Trophoblast cell (in vitro differentiated cells and primary cell): ENCODE data around the gene YIPF2.

Experiments
- DNase-seq, 2 donors: peaks; one replicate each; pipeline ENCODE4 v3.0.0-alpha.2; 2016
- H2AFZ ChIP-seq: 2 replicates; pipeline ENCODE4 v1.6.1; 2013; ENCODE audit warnings: low read length, moderate library complexity, mild to moderate bottlenecking; ENCODE audit not compliant: insufficient read depth, poor library complexity
- H2AK5ac ChIP-seq: 2 replicates; pipeline ENCODE4 v1.6.1; 2013; ENCODE audit warnings: mild to moderate bottlenecking, low read length
- H2BK120ac ChIP-seq: 2 replicates; pipeline ENCODE4 v1.6.1; 2013; ENCODE audit warnings: low read length, mild to moderate bottlenecking, moderate library complexity; ENCODE audit not compliant: insufficient read depth, poor library complexity
- H2BK12ac ChIP-seq: 2 replicates; pipeline ENCODE4 v1.6.1; 2013; ENCODE audit warnings: mild to moderate bottlenecking, low read length, moderate library complexity
- H2BK5ac ChIP-seq: 2 replicates; pipeline ENCODE4 v1.6.1; 2013; ENCODE audit warnings: low read length, low read depth, moderate library complexity, mild to moderate bottlenecking; ENCODE audit not compliant: poor library complexity
- H3K14ac ChIP-seq: 2 replicates; pipeline ENCODE4 v1.6.1; 2013; ENCODE audit warnings: mild to moderate bottlenecking, low read length
- H3K18ac ChIP-seq: 2 replicates; pipeline ENCODE4 v1.6.1; 2013; ENCODE audit warnings: mild to moderate bottlenecking, low read length
- H3K23ac ChIP-seq: 2 replicates; pipeline ENCODE4 v1.6.1; 2013; ENCODE audit warnings: low read length
- H3K27ac ChIP-seq: 2 replicates; pipeline ENCODE4 v1.5.1; 2013; ENCODE audit warnings: low read depth, mild to moderate bottlenecking, inconsistent platforms, low read length, moderate library complexity
- H3K27me3 ChIP-seq: 2 replicates; pipeline ENCODE4 v1.6.1; 2013; ENCODE audit warnings: inconsistent platforms, mild to moderate bottlenecking, low read length, moderate library complexity; ENCODE audit not compliant: insufficient read depth
- H3K36me3 ChIP-seq, 2 experiments: 1 replicate in 1 of 2; 2 replicates in 1 of 2; pipeline ENCODE4 v1.6.1; 2013; ENCODE audit warnings: low read length in 2 of 2, mild to moderate bottlenecking in 2 of 2, moderate library complexity in 1 of 2; ENCODE audit not compliant: insufficient read depth in 2 of 2, control insufficient read depth in 1 of 2
- H3K4ac ChIP-seq: 2 replicates; pipeline ENCODE4 v1.6.1; 2013; ENCODE audit warnings: low read depth, mild to moderate bottlenecking, low read length, moderate library complexity
- H3K4me1 ChIP-seq, 2 experiments: 1 replicate in 1 of 2; 2 replicates in 1 of 2; pipeline ENCODE4 v1.6.1; 2013; ENCODE audit warnings: low read length in 2 of 2, mild to moderate bottlenecking in 2 of 2, moderate library complexity in 1 of 2; ENCODE audit not compliant: insufficient read depth in 2 of 2, control insufficient read depth in 1 of 2
- H3K4me2 ChIP-seq: 2 replicates; pipeline ENCODE4 v1.6.1; 2013; ENCODE audit warnings: inconsistent platforms, mild to moderate bottlenecking, low read length, moderate library complexity
- H3K4me3 ChIP-seq: 2 replicates; pipeline ENCODE4 v1.5.1; 2013; ENCODE audit warnings: mild to moderate bottlenecking, low read depth, low read length, inconsistent platforms
- H3K79me1 ChIP-seq: one replicate; pipeline ENCODE4 v1.6.1; 2013; ENCODE audit warnings: low read length
- H3K79me2 ChIP-seq: 2 replicates; pipeline ENCODE4 v1.6.1; 2013; ENCODE audit warnings: low read length, mild to moderate bottlenecking; ENCODE audit not compliant: control insufficient read depth, insufficient read depth, poor library complexity
- H3K9ac ChIP-seq: 2 replicates; pipeline ENCODE4 v1.6.1; 2013; ENCODE audit warnings: mild to moderate bottlenecking, low read length
- H3K9me3 ChIP-seq: 2 replicates; pipeline ENCODE4 v1.6.1; 2013; ENCODE audit warnings: low read depth, mild to moderate bottlenecking, control low read depth, inconsistent platforms, low read length; ENCODE audit not compliant: insufficient read depth
- H4K12ac ChIP-seq: 2 replicates; pipeline ENCODE4 v1.6.1; 2013; ENCODE audit warnings: low read depth, mild to moderate bottlenecking, low read length, moderate library complexity
- H4K8ac ChIP-seq: 2 replicates; pipeline ENCODE4 v1.6.1; 2013; ENCODE audit warnings: low read depth, mild to moderate bottlenecking, low read length, moderate library complexity
- H4K91ac ChIP-seq: one replicate; pipeline ENCODE4 v1.6.1; 2013; ENCODE audit warnings: low read depth, mild to moderate bottlenecking, low read length, moderate library complexity
- WGBS: extraction: QIAGEN DNeasy Blood & Tissue Kit; methylation state at CpG from one replicate; pipeline ENCODE4 v1.1.7; 2013; ENCODE audit warnings: missing lambda C conversion rate; ENCODE audit not compliant: insufficient read length, insufficient coverage; ENCODE audit errors: extremely low coverage; 5-methylcytosine and 5-hydroxymethylcytosine counted together

YIPF2 gene

DNA sequence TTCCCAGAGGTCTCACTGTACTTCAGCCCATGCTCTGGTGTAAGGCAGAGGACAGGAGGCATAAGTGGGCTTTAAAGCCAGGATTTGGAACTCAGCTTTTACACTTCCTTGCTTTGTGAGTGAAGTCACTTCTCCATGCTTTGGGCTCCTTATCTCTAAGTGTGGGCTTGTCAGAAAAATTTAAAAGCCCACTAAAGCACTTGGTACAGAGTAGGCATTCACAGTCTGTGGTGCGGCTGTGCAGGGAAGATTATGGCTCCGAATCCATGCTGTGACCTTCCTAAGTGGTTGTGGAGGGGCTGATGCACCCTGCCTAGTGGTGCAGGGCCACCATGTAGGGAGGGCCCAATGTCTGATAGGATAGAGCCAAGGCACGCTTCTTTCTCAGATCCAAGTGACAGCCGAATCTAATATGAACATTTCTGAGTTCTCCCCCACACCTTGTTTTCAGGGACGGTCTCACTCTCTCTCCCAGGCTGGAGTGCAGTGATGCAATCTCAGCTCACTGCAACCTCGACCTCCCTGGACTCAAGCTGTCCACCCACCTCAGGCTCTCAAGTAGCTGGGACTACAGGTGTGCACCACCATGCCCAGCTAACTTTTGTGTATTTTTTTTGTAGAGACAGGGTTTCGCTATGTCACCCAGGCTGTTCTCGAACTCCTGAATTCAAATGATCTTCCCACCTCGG is 7.1 kb upstream of the YIPF2 start:
- Histone ChIP-seq H3K4ac (no peak overlapping the region), H3K36me3 (peaks cover 2 to 5% of the 10 kb centered on the region in 2 experiments), H4K12ac (no peak overlapping the region), H3K4me1 (peaks cover 4 to 7% of the 10 kb centered on the region in 2 experiments), H2AFZ (no peak overlapping the region), H4K91ac (no peak overlapping the region), H3K14ac (no peak overlapping the region), H3K79me1 (no peaks in the 10 kb centered on the region), H2BK120ac (no peak overlapping the region), H3K27me3 (no peaks in the 10 kb centered on the region), H2BK12ac (no peak overlapping the region), H3K4me3 (no peak overlapping the region), H3K9ac (no peak overlapping the region), H3K9me3 (no peaks in the 10 kb centered on the region), H4K8ac (no peak overlapping the region), H3K23ac (no peak overlapping the region), H3K18ac (no peak overlapping the region), H2AK5ac (no peak overlapping the region), H3K27ac (no peak overlapping the region), H3K4me2 (no peak overlapping the region), H2BK5ac (no peak overlapping the region), H3K79me2 (no peaks in the 10 kb centered on the region)
- DNase-seq: no peak
- no CpG with 5 or more reads among the region's 9 CpGs for WGBS

DNA sequence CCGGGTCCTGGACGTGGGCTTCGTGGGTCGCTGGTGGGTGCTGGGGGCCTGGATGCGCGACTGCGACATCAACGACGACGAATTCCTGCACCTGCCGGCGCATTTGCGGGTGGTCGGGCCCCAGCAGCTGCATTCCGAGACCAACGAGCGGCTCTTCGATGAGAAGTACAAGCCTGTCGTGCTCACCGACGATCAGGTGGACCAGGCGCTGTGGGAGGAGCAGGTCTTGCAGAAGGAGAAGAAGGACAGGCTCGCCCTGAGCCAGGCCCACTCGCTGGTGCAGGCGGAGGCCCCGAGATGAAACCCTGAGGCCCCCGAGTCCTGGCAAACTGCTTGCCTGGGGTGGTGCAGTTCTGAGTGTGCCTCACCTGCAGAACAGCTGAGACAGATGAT is 959 bp upstream of the YIPF2 start:
- no peaks in the 10 kb centered on the region for H3K27me3 ChIP-seq
- no peak overlapping the region for H3K23ac ChIP-seq
- no CpG with 5 or more reads among the region's 27 CpGs for WGBS
- H3K9me3 ChIP-seq: peaks cover 3% of the 10 kb centered on the region
- H3K4me1 ChIP-seq: peaks cover 7 to 16% of the 10 kb centered on the region in 2 experiments
- H3K4me2 ChIP-seq: peak overlapping the region; percentile 92
- H2AK5ac ChIP-seq: peak overlapping the region; percentile 88
- H2BK5ac ChIP-seq: no peak overlapping the region
- peak overlapping the region; percentile 10 for H2BK120ac ChIP-seq
- no peak overlapping the region for H2BK12ac ChIP-seq
- no peak for DNase-seq
- H3K36me3 ChIP-seq: peaks cover 14 to 22% of the 10 kb centered on the region in 2 experiments
- H3K79me1 ChIP-seq: peaks cover 11% of the 10 kb centered on the region
- H3K4me3 ChIP-seq: peak overlapping the region; percentile 94
- peaks cover 17% of the 10 kb centered on the region for H3K79me2 ChIP-seq
- H4K12ac ChIP-seq: peak overlapping the region; percentile 87
- peak overlapping the region; percentile 53 for H2AFZ ChIP-seq
- no peak overlapping the region for H3K27ac ChIP-seq
- peak overlapping the region; percentile 87 for H3K4ac ChIP-seq
- H4K91ac ChIP-seq: peak overlapping the region; percentile 41
- H4K8ac ChIP-seq: peak overlapping the region; percentile 86
- H3K9ac ChIP-seq: peak overlapping the region; percentile 84
- H3K18ac ChIP-seq: peak overlapping the region; percentile 71
- peak overlapping the region; percentile 78 for H3K14ac ChIP-seq

DNA sequence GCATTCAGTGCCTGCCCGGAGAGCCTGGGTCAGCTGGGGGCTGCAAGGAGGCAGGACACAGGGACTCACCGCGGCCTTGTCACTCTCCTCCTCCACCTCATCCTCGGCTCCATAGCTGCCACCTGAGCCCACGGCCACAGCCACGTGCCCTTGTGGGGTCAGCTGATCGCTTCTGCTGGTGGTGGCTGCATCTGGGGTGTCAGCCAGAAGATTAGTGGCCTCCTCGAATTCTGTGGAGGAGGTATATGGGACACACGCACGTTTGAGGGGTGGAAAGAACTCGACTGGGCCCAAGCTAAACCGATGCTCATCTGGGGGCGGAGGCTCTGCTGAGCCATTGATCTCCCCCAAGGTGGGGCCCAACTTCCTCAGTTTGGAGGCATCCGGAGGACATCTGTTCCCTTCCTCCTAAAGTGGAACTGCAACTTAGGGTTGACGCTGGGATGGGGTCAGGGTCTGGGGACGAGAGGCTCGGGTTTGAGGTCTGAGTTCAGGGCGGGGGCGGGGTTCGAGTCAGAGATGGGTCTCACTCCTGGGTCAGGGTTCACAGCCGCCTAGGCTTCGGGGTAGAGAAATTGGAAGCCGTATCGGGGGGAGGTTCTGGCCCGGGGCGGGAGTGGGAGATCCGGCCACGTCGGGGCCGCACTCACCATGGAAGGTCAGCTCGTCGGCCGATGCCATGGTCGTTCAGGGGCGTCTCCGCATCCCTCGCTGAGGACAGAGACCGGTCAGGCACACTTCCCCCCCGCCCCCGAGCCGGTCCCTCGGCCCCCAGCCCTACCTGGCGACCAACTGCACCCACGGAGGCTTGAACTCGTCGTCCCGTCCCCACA is 493 bp downstream of the YIPF2 start:
- no peak overlapping the region for H3K27ac ChIP-seq
- H3K14ac ChIP-seq: peak overlapping the region; percentile 82
- H2AK5ac ChIP-seq: peak overlapping the region; percentile 71
- H3K79me1 ChIP-seq: peaks cover 11% of the 10 kb centered on the region
- H3K4ac ChIP-seq: peak overlapping the region; percentile 91
- no CpG with 5 or more reads among the region's 47 CpGs for WGBS
- H2BK5ac ChIP-seq: peak overlapping the region; percentile 1
- peak overlapping the region; percentile 89 for H4K8ac ChIP-seq
- H3K4me2 ChIP-seq: peak overlapping the region; percentile 90
- peak overlapping the region; percentile 32 for H2BK120ac ChIP-seq
- H3K18ac ChIP-seq: peak overlapping the region; percentile 24
- H3K9ac ChIP-seq: peak overlapping the region; percentile 90
- no peak overlapping the region for H3K23ac ChIP-seq
- peak overlapping the region; percentile 84 for H4K91ac ChIP-seq
- H2BK12ac ChIP-seq: no peak overlapping the region
- no peak for DNase-seq
- H3K79me2 ChIP-seq: peaks cover 17% of the 10 kb centered on the region
- H2AFZ ChIP-seq: peak overlapping the region; percentile 24
- H3K4me1 ChIP-seq: peaks cover 7 to 16% of the 10 kb centered on the region in 2 experiments
- peaks cover 3% of the 10 kb centered on the region for H3K9me3 ChIP-seq
- H4K12ac ChIP-seq: peak overlapping the region; percentile 49
- peaks cover 29 to 35% of the 10 kb centered on the region in 2 experiments for H3K36me3 ChIP-seq
- no peaks in the 10 kb centered on the region for H3K27me3 ChIP-seq
- H3K4me3 ChIP-seq: peak overlapping the region; percentile 82

- Histone ChIP-seq H2BK120ac (no peak overlapping the region), H2AK5ac (no peak overlapping the region), H3K14ac (no peak overlapping the region), H4K91ac (no peak overlapping the region), H3K23ac (no peak overlapping the region), H2AFZ (no peak overlapping the region), H3K4me2 (no peak overlapping the region), H3K79me2 (peaks cover 16% of the 10 kb centered on the region), H3K79me1 (peaks cover 11% of the 10 kb centered on the region), H3K36me3 (peaks cover 59 to 63% of the 10 kb centered on the region in 2 experiments), H3K9ac (no peak overlapping the region), H2BK5ac (no peak overlapping the region), H3K9me3 (peaks cover 3% of the 10 kb centered on the region), H3K27ac (no peak overlapping the region), H3K4me3 (no peak overlapping the region), H4K12ac (no peak overlapping the region), H3K4ac (no peak overlapping the region), H3K4me1 (peaks cover 7 to 13% of the 10 kb centered on the region in 2 experiments), H4K8ac (no peak overlapping the region), H3K27me3 (no peaks in the 10 kb centered on the region), H3K18ac (no peak overlapping the region), H2BK12ac (no peak overlapping the region)
- no peak for DNase-seq
- no CpG with 5 or more reads among the region's 13 CpGs for WGBS
These were observed 3.8 kb downstream of the YIPF2 start for GRCh38 chr19:10924597-10924996.
